GM21529 (cell line): ENCODE results near the gene PDE12.

Experiments used
- ATAC-seq: cut with Tn5 transposase; IDR thresholded peaks from one replicate; pipeline ENCODE4 v1.9.1; 2021; ENCODE audit not compliant: unreplicated experiment

PDE12 gene

GRCh38 chr3:57555738-57556458 is at the start of gene PDE12:
PDE12 (plus strand) TSS chr3:57556274; CDS start chr3:57556380, 106 bp downstream.
- ATAC-seq, result peak; percentile 86

- no peak for ATAC-seq
These were observed 43.9 kb upstream of the PDE12 start for GRCh38 chr3:57512166-57512565.

GRCh38 chr3:57518276-57518915 is 37.7 kb upstream of the PDE12 start:
- ATAC-seq, result no peak

GRCh38 chr3:57530071-57530608 is 25.9 kb upstream of the PDE12 start:
- no peak for ATAC-seq

- ATAC-seq, result no peak
These were observed 17.6 kb upstream of the PDE12 start for GRCh38 chr3:57538465-57538864.

- no peak for ATAC-seq
These were observed 11.6 kb upstream of the PDE12 start, which contains the start of gene DNAH12 for GRCh38 chr3:57544181-57545125. DNAH12 (minus strand) TSS chr3:57544344; CDS start chr3:57542870, 1,474 bp downstream.

GRCh38 chr3:57545636-57546268 is 10.3 kb upstream of the PDE12 start:
- no peak for ATAC-seq

GRCh38 chr3:57546616-57547015 is 9.5 kb upstream of the PDE12 start:
- no peak for ATAC-seq

GRCh38 chr3:57555306-57555705 is 768 bp upstream of the PDE12 start:
- ATAC-seq, result no peak

- peak; percentile 24 for ATAC-seq
These were observed 498 bp downstream of the PDE12 start for GRCh38 chr3:57556459-57557084.

- peak; percentile 12 for ATAC-seq
These were observed 1.0 kb downstream of the PDE12 start for GRCh38 chr3:57557085-57557537.

- no peak for ATAC-seq
These were observed 3.5 kb downstream of the PDE12 start for GRCh38 chr3:57559526-57559925.

- ATAC-seq, result no peak
These were observed 13.9 kb downstream of the PDE12 start for GRCh38 chr3:57569859-57570450.

GRCh38 chr3:57570878-57571277 is 14.8 kb downstream of the PDE12 start:
- no peak for ATAC-seq

GRCh38 chr3:57572096-57572495 is 16.0 kb downstream of the PDE12 start:
- ATAC-seq, result no peak

- no peak for ATAC-seq
These were observed 20.0 kb downstream of the PDE12 start for GRCh38 chr3:57575966-57576626.

- no peak for ATAC-seq
These were observed 21.7 kb downstream of the PDE12 start for GRCh38 chr3:57577801-57578200.

- ATAC-seq, result no peak
These were observed 26.5 kb downstream of the PDE12 start for GRCh38 chr3:57582474-57583168.

- ATAC-seq, result no peak
These were observed 27.5 kb downstream of the PDE12 start for GRCh38 chr3:57583544-57583943.
